Suprapubic skin (tissue), 4 donors: Measurements from ENCODE around the gene ASCL5.

ENCODE experiments used
- CTCF ChIP-seq, 2 donors: fragments of 200-600 bp in 1 of 2; fragments of 450-650 bp in 1 of 2; sonication (generic) in 1 of 2; IDR thresholded peaks; one replicate each; pipeline ENCODE4 v1.5.1; 2016 to 2019; ENCODE audit warnings: antibody characterized with exemption in 2 of 2, mild to moderate bottlenecking in 1 of 2, moderate library complexity in 1 of 2
- EP300 ChIP-seq: sonication (generic); formaldehyde crosslinking; IDR thresholded peaks from one replicate; pipeline ENCODE4 v1.6.1; 2017; ENCODE audit warnings: antibody characterized with exemption
- POLR2A ChIP-seq, 2 donors: fragments of 450-650 bp; IDR thresholded peaks; one replicate each; pipeline ENCODE4 v1.6.1; 2017; ENCODE audit warnings: antibody characterized with exemption in 2 of 2, mild to moderate bottlenecking in 2 of 2, moderate library complexity in 2 of 2
- POLR2AphosphoS5 ChIP-seq, 3 donors: sonication (generic); formaldehyde crosslinking; IDR thresholded peaks; one replicate each; pipeline ENCODE4 v1.6.1; 2017; ENCODE audit warnings: antibody characterized with exemption in 3 of 3

- TF ChIP-seq POLR2AphosphoS5 (IDR thresholded peaks at IDR 0.05) (no peak), CTCF (IDR thresholded peaks at IDR 0.05) (no peak), POLR2A (IDR thresholded peaks at IDR 0.05) (no peak), EP300 (no peak)
Observed at GRCh38 chr1:201144701-201145100, 17.7 kb upstream of the ASCL5 start.
